Panc1 (cell line): ENCODE data around the gene MCTP1. TPM values are rescaled to one million over a fixed set of nuclear protein-coding genes. Genes with fewer than 3 reads are reported as not detected.

Experiments used
- ATAC-seq: fragments of 200-7000 bp; cut with Tn5 transposase; 2 replicates; pipeline ENCODE4 v1.9.1; 2020; ENCODE audit warnings: mild to moderate bottlenecking, moderate library complexity
- BruUV-seq: library from RNA; stranded (reverse); fragments of 400-500 nt; replicated peaks from 2 replicates; lab custom pipeline; 2021; lab: Mats Ljungman, UMichigan
- CTCF ChIA-PET: fragments of 300-600 bp; sonication (Branson Sonifier 250); formaldehyde crosslinking; loops from one replicate; lab custom pipeline; 2022; ENCODE audit warnings: antibody characterized with exemption; lab: Charles Lee
- POLR2A ChIA-PET: fragments of 300-600 bp; sonication (Branson Sonifier 250); formaldehyde crosslinking; loops from one replicate; lab custom pipeline; 2022; ENCODE audit warnings: antibody characterized with exemption; lab: Charles Lee
- DNase-seq: peaks from one replicate; pipeline ENCODE4 v3.0.0-alpha.2; 2010; ENCODE audit warnings: low read depth, low spot score
- H3K27ac ChIP-seq: 2 replicates; pipeline ENCODE4 v1.5.1; 2011; ENCODE audit warnings: mild to moderate bottlenecking, low read length, inconsistent platforms
- H3K27me3 ChIP-seq: fragments of 200-500 bp; sonication (Bioruptor generic); 2 replicates; pipeline ENCODE4 v1.6.0; 2014; ENCODE audit warnings: low read length, inconsistent platforms; ENCODE audit not compliant: control insufficient read depth, insufficient read depth
- H3K36me3 ChIP-seq: fragments of 200-500 bp; sonication (Bioruptor generic); 2 replicates; pipeline ENCODE4 v1.5.1; 2014; ENCODE audit warnings: inconsistent platforms, mild to moderate bottlenecking, low read length, moderate library complexity; ENCODE audit not compliant: control insufficient read depth, insufficient read depth
- H3K4me1 ChIP-seq: 2 replicates; pipeline ENCODE4 v1.5.1; 2011; ENCODE audit warnings: inconsistent platforms, mild to moderate bottlenecking, low read length, moderate library complexity; ENCODE audit not compliant: control insufficient read depth, insufficient read depth
- H3K4me3 ChIP-seq, 2 experiments: 2 replicates each; pipeline ENCODE4 v1.5.1; 2011 to 2012; ENCODE audit warnings: low read depth in 2 of 2, low read length in 2 of 2, mild to moderate bottlenecking in 2 of 2, inconsistent platforms in 1 of 2, moderate library complexity in 1 of 2
- H3K9me3 ChIP-seq: fragments of 200-500 bp; sonication (Bioruptor generic); 2 replicates; pipeline ENCODE4 v1.5.1; 2014; ENCODE audit warnings: low read depth, mild to moderate bottlenecking, inconsistent platforms, low read length, moderate library complexity; ENCODE audit not compliant: control insufficient read depth, insufficient read depth
- POLR2AphosphoS5 ChIP-seq: IDR thresholded peaks from 2 replicates; pipeline ENCODE4 v1.6.1; 2012; ENCODE audit warnings: mild to moderate bottlenecking, low read depth, low read length, moderate library complexity
- SIN3A ChIP-seq: IDR thresholded peaks from 2 replicates; pipeline ENCODE4 v1.6.1; 2012; ENCODE audit warnings: low read depth, mild to moderate bottlenecking, low read length, moderate library complexity, borderline replicate concordance; ENCODE audit not compliant: insufficient read depth
- TCF7L2 ChIP-seq: IDR thresholded peaks from 2 replicates; pipeline ENCODE4 v1.6.1; 2011; ENCODE audit warnings: mild to moderate bottlenecking, low read depth, low read length, inconsistent platforms
- in situ Hi-C: cut with HindIII; loops from 2 replicates; pipeline ENCODE4 v1.10.0; 2016; ENCODE audit warnings: low sequenced_read_pairs, low pct_unique_long_range_greater_than_20kb
- intact Hi-C: fragments of 100-400 bp; cut with micrococcal nuclease; formaldehyde crosslinking; loops from one replicate; pipeline ENCODE4 v1.10.0; 2022; ENCODE audit not compliant: unreplicated experiment
- total RNA-seq: library from RNA; stranded (reverse); gene quantifications from one replicate; pipeline ENCODE4 v1.2.1, GENCODE V29; 2021; ENCODE audit not compliant: unreplicated experiment
- TF ChIP-seq, protein P1 (sequence below): fragments of 450-650 bp; IDR thresholded peaks from 2 replicates; pipeline ENCODE4 v1.5.1; 2017; ENCODE audit warnings: mild to moderate bottlenecking
- TF ChIP-seq, protein P2 (sequence below), 2 experiments: IDR thresholded peaks; 2 replicates each; pipeline ENCODE4 v1.6.1; 2011 to 2012; ENCODE audit warnings: low read depth in 2 of 2, control low read depth in 1 of 2, low read length in 1 of 2, mild to moderate bottlenecking in 1 of 2, moderate library complexity in 1 of 2; ENCODE audit not compliant: insufficient read depth in 1 of 2

MCTP1 gene
- total RNA-seq, 1 experiment from 2014 or later = 39.8 TPM

DNA sequence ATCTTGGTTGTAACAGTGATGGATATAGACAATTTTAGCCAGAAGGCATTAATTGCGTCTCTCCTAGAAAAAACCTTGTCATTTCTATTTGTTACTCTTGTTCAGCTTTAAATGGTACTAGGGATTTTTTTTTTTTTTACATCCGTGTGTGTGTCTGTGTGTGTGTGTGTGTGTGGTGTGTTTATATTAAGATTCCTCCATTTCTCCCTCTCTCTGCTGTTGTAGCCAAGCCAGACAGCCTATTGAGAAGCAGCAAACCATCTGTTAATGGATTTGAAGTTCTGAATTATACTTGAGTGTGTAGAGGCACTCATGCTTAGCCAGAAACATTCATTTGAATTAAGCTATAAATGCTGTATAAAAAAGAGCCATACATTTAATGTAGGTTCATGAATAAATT, 594.1 kb downstream of the MCTP1 start:
- no peaks in the 10 kb centered on the region for H3K27me3 ChIP-seq
- TF ChIP-seq POLR2AphosphoS5 = no peak
- no peak for TF ChIP-seq SIN3A
- TF ChIP-seq, protein P1, sequence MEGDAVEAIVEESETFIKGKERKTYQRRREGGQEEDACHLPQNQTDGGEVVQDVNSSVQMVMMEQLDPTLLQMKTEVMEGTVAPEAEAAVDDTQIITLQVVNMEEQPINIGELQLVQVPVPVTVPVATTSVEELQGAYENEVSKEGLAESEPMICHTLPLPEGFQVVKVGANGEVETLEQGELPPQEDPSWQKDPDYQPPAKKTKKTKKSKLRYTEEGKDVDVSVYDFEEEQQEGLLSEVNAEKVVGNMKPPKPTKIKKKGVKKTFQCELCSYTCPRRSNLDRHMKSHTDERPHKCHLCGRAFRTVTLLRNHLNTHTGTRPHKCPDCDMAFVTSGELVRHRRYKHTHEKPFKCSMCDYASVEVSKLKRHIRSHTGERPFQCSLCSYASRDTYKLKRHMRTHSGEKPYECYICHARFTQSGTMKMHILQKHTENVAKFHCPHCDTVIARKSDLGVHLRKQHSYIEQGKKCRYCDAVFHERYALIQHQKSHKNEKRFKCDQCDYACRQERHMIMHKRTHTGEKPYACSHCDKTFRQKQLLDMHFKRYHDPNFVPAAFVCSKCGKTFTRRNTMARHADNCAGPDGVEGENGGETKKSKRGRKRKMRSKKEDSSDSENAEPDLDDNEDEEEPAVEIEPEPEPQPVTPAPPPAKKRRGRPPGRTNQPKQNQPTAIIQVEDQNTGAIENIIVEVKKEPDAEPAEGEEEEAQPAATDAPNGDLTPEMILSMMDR = no peak
- no peak for TF ChIP-seq TCF7L2
- TF ChIP-seq, protein P2, sequence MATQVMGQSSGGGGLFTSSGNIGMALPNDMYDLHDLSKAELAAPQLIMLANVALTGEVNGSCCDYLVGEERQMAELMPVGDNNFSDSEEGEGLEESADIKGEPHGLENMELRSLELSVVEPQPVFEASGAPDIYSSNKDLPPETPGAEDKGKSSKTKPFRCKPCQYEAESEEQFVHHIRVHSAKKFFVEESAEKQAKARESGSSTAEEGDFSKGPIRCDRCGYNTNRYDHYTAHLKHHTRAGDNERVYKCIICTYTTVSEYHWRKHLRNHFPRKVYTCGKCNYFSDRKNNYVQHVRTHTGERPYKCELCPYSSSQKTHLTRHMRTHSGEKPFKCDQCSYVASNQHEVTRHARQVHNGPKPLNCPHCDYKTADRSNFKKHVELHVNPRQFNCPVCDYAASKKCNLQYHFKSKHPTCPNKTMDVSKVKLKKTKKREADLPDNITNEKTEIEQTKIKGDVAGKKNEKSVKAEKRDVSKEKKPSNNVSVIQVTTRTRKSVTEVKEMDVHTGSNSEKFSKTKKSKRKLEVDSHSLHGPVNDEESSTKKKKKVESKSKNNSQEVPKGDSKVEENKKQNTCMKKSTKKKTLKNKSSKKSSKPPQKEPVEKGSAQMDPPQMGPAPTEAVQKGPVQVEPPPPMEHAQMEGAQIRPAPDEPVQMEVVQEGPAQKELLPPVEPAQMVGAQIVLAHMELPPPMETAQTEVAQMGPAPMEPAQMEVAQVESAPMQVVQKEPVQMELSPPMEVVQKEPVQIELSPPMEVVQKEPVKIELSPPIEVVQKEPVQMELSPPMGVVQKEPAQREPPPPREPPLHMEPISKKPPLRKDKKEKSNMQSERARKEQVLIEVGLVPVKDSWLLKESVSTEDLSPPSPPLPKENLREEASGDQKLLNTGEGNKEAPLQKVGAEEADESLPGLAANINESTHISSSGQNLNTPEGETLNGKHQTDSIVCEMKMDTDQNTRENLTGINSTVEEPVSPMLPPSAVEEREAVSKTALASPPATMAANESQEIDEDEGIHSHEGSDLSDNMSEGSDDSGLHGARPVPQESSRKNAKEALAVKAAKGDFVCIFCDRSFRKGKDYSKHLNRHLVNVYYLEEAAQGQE (IDR thresholded peaks at IDR 0.05; ENCODE audit: insufficient read depth in 1 of 2, low read depth in 2 of 2, low read length in 1 of 2) = no peak
- ChIA-PET POLR2A (no interaction called here), CTCF (no interaction called here)
- no TSS peak for BruUV-seq
- no peak overlapping the region for H3K27ac ChIP-seq
- ATAC-seq (no peak), DNase-seq (no peak)
- H3K36me3 ChIP-seq = peaks cover 6% of the 10 kb centered on the region
- intact Hi-C loops = loop anchor here (5.0 kb wide), 1 partner anchor 73 kb away; the partner anchor contains the start of genes KIAA0825 and SLF1
- H3K9me3 ChIP-seq = no peaks in the 10 kb centered on the region
- no peaks in the 10 kb centered on the region for H3K4me1 ChIP-seq
- H3K4me3 ChIP-seq = no peak overlapping the region
- in situ Hi-C loops = no loop called here

DNA sequence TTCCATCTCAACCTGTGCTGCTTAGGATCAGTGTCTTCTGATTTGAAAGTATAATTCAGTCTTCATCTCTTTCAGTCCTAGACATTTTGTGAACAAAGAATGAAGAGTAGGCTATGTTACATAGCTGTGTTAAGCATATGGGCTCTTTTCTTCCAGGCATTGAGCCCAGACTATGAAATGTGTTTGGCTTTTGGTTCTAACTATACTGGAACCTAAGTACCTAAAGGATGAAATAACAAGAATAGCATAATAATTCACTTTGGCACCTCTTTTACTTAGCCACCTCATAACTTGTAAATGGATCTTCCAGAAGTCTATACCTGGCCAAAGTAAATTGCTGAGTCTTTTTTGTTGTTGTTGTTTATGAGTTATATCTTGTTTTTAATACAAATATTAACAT, 595.0 kb downstream of the MCTP1 start:
- POLR2A ChIA-PET = no interaction called here
- CTCF ChIA-PET = no interaction called here
- H3K27me3 ChIP-seq = no peaks in the 10 kb centered on the region
- H3K4me1 ChIP-seq = no peaks in the 10 kb centered on the region
- TF ChIP-seq TCF7L2 (no peak), SIN3A (no peak), POLR2AphosphoS5 (no peak)
- TF ChIP-seq, protein P2 (IDR thresholded peaks at IDR 0.05; ENCODE audit: insufficient read depth in 1 of 2, low read depth in 2 of 2, low read length in 1 of 2) = no peak
- TF ChIP-seq, protein P1 = no peak
- intact Hi-C loops = loop anchor here (5.0 kb wide), 1 partner anchor 73 kb away; the partner anchor contains the start of genes KIAA0825 and SLF1
- H3K27ac ChIP-seq = no peak overlapping the region
- in situ Hi-C loops = no loop called here
- DNase-seq = no peak
- no peak overlapping the region for H3K4me3 ChIP-seq
- H3K9me3 ChIP-seq = no peaks in the 10 kb centered on the region
- no peak for ATAC-seq
- H3K36me3 ChIP-seq = peaks cover 6% of the 10 kb centered on the region
- BruUV-seq = no TSS peak
